SK-N-SH (cell line): Measurements from ENCODE around the gene PRKN. TPM values are rescaled to one million over a fixed set of nuclear protein-coding genes. Genes with fewer than 3 reads are reported as not detected.

Source experiments
- CTCF ChIA-PET: fragments of 300-600, 350-600 bp; formaldehyde crosslinking; extraction: SDS; loops from one replicate; lab custom pipeline; 2021; lab: Yijun Ruan, JAX
- POLR2A ChIA-PET: fragments of 350-600 bp; sonication (Branson Sonifier 250); formaldehyde crosslinking; extraction: SDS; loops from one replicate; lab custom pipeline; 2020; ENCODE audit warnings: antibody characterized with exemption, inconsistent platforms; lab: Yijun Ruan, JAX
- DNase-seq: peaks from one replicate; pipeline ENCODE4 v3.0.0; 2012
- H2AFZ ChIP-seq: fragments of 200-600 bp; sonication (generic); 2 replicates; pipeline ENCODE4 v1.8.1; 2016; ENCODE audit warnings: antibody characterized with exemption, mild to moderate bottlenecking, low read depth
- H3F3A ChIP-seq: fragments of 200-600 bp; sonication (generic); replicated peaks from 2 replicates; pipeline ENCODE3; 2016; ENCODE audit warnings: antibody characterized with exemption, mild to moderate bottlenecking; ENCODE audit not compliant: insufficient read depth
- H3K27ac ChIP-seq, 2 experiments: fragments of 200-500 bp in 1 of 2; fragments of 200-600 bp in 1 of 2; sonication (Bioruptor generic) in 1 of 2; sonication (generic), shearing (Covaris generic) in 1 of 2; 2 replicates each; pipeline versions ENCODE4 v1.5.1 to v1.6.1; 2014 to 2016; ENCODE audit warnings: low read depth in 2 of 2, inconsistent platforms in 1 of 2, low read length in 1 of 2, mild to moderate bottlenecking in 1 of 2, mixed read lengths in 1 of 2
- H3K27me3 ChIP-seq: fragments of 200-600 bp; sonication (generic), shearing (Covaris generic); 2 replicates; pipeline ENCODE4 v1.6.1; 2016; ENCODE audit warnings: mixed run types; ENCODE audit not compliant: insufficient read depth
- H3K36me3 ChIP-seq, 2 experiments: fragments of 200-500 bp in 1 of 2; fragments of 200-600 bp in 1 of 2; sonication (Bioruptor generic) in 1 of 2; sonication (generic) in 1 of 2; replicated peaks in 1 of 2; 2 replicates each; pipeline versions ENCODE3 to v1.5.1; 2014 to 2016; ENCODE audit warnings: low read length in 1 of 2, mild to moderate bottlenecking in 1 of 2; ENCODE audit not compliant: insufficient read depth in 2 of 2, control insufficient read depth in 1 of 2
- H3K4me1 ChIP-seq, 2 experiments: fragments of 200-500 bp in 1 of 2; fragments of 200-600 bp in 1 of 2; sonication (Bioruptor generic) in 1 of 2; sonication (generic), shearing (Covaris generic) in 1 of 2; 2 replicates each; pipeline versions ENCODE4 v1.5.1 to v1.6.1; 2014 to 2016; ENCODE audit warnings: low read depth in 1 of 2, low read length in 1 of 2, mixed run types in 1 of 2; ENCODE audit not compliant: insufficient read depth in 2 of 2, control insufficient read depth in 1 of 2
- H3K4me2 ChIP-seq: fragments of 200-600 bp; sonication (generic), shearing (Covaris generic); 2 replicates; pipeline ENCODE4 v1.6.1; 2017; ENCODE audit warnings: mixed run types
- H3K4me3 ChIP-seq, 2 experiments: fragments of 200-500 bp in 1 of 2; fragments of 200-600 bp in 1 of 2; sonication (Bioruptor generic) in 1 of 2; sonication (generic), shearing (Covaris generic) in 1 of 2; 2 replicates each; pipeline versions ENCODE4 v1.5.1 to v1.8.1; 2014 to 2016; ENCODE audit warnings: low read depth in 2 of 2, inconsistent platforms in 1 of 2, low read length in 1 of 2, mild to moderate bottlenecking in 1 of 2, mixed read lengths in 1 of 2, moderate library complexity in 1 of 2
- H3K79me2 ChIP-seq: fragments of 200-600 bp; sonication (generic); 2 replicates; pipeline ENCODE4 v1.8.1; 2017; ENCODE audit warnings: mild to moderate bottlenecking; ENCODE audit not compliant: insufficient read depth
- H3K9ac ChIP-seq: fragments of 200-600 bp; sonication (generic); 2 replicates; pipeline ENCODE4 v1.6.1; 2017; ENCODE audit warnings: mixed run types
- H3K9me2 ChIP-seq: fragments of 200-600 bp; sonication (generic); 2 replicates; pipeline ENCODE4 v1.6.1; 2017; ENCODE audit warnings: mixed run types
- H3K9me3 ChIP-seq: fragments of 200-600 bp; sonication (generic); 2 replicates; pipeline ENCODE4 v1.6.1; 2017; ENCODE audit warnings: mixed run types, mild to moderate bottlenecking, moderate library complexity
- H4K20me1 ChIP-seq: fragments of 200-600 bp; sonication (generic); 2 replicates; pipeline ENCODE4 v1.6.1; 2017; ENCODE audit warnings: mild to moderate bottlenecking, mixed run types; ENCODE audit not compliant: insufficient read depth
- CHD2 ChIP-seq: fragments of 150-350 bp; IDR thresholded peaks from 2 replicates; pipeline ENCODE4 v1.6.1; 2018; ENCODE audit warnings: low read length; ENCODE audit not compliant: partially characterized antibody
- ELF1 ChIP-seq: IDR thresholded peaks from 2 replicates; pipeline ENCODE4 v1.4.0; 2012
- EP300 ChIP-seq, 2 experiments: IDR thresholded peaks; 2 replicates each; pipeline versions ENCODE4 v1.4.0 to v1.6.1; 2012; ENCODE audit warnings: borderline replicate concordance in 1 of 2, low read depth in 1 of 2, low read length in 1 of 2
- EZH2phosphoT487 ChIP-seq: fragments of 200-600 bp; sonication (generic); IDR thresholded peaks from 2 replicates; pipeline ENCODE4 v1.6.1; 2017; ENCODE audit warnings: low read depth, mixed run types, mild to moderate bottlenecking, antibody characterized with exemption, moderate library complexity, borderline replicate concordance
- FOXM1 ChIP-seq: IDR thresholded peaks from 2 replicates; pipeline ENCODE4 v1.4.0; 2012; ENCODE audit warnings: low read depth, mild to moderate bottlenecking
- GABPA ChIP-seq: IDR thresholded peaks from 2 replicates; pipeline ENCODE4 v1.4.0; 2012; ENCODE audit warnings: low read depth, mild to moderate bottlenecking
- GATA2 ChIP-seq: sonication (generic); formaldehyde crosslinking; IDR thresholded peaks from 2 replicates; pipeline ENCODE4 v1.5.0; 2020; ENCODE audit warnings: mild to moderate bottlenecking, missing genetic modification reagents
- JUND ChIP-seq: IDR thresholded peaks from 2 replicates; pipeline ENCODE4 v1.4.0; 2012
- MEF2A ChIP-seq: IDR thresholded peaks from 2 replicates; pipeline ENCODE4 v1.4.0; 2012; ENCODE audit warnings: low read depth, borderline replicate concordance
- MXI1 ChIP-seq: IDR thresholded peaks from 2 replicates; pipeline ENCODE4 v1.6.1; 2012; ENCODE audit warnings: mild to moderate bottlenecking, low read depth, low read length, improper control_type of control experiment
- NRF1 ChIP-seq: IDR thresholded peaks from 2 replicates; pipeline ENCODE4 v1.6.1; 2012; ENCODE audit warnings: low read depth, mild to moderate bottlenecking, low read length
- RCOR1 ChIP-seq: fragments of 150-350 bp; IDR thresholded peaks from 2 replicates; pipeline ENCODE4 v1.6.1; 2017; ENCODE audit warnings: antibody characterized with exemption, low read length
- RFX5 ChIP-seq: IDR thresholded peaks from 2 replicates; pipeline ENCODE4 v1.6.1; 2012; ENCODE audit warnings: mild to moderate bottlenecking, improper control_type of control experiment, low read length
- SMC3 ChIP-seq: IDR thresholded peaks from 2 replicates; pipeline ENCODE4 v1.6.1; 2012; ENCODE audit warnings: low read depth, low read length, improper control_type of control experiment
- TCF12 ChIP-seq: IDR thresholded peaks from 2 replicates; pipeline ENCODE4 v1.4.0; 2012
- TEAD4 ChIP-seq: IDR thresholded peaks from 2 replicates; pipeline ENCODE4 v1.4.0; 2012; ENCODE audit warnings: mild to moderate bottlenecking, borderline replicate concordance; ENCODE audit not compliant: insufficient read depth
- WGBS: methylation state at CpG from one replicate; pipeline ENCODE4 v1.1.6; 2017; ENCODE audit warnings: low lambda C conversion rate; 5-methylcytosine and 5-hydroxymethylcytosine counted together
- polyA plus RNA-seq, 3 experiments: library from polyadenylated mRNA; depleted of rRNA; stranded (reverse); fragments of >200 nt; gene quantifications; 2 replicates each; pipeline ENCODE4 v1.2.3, GENCODE V29; 2012
- TF ChIP-seq, protein P1 (sequence below): IDR thresholded peaks from 2 replicates; pipeline ENCODE4 v1.4.0; 2012; ENCODE audit warnings: low read depth, borderline replicate concordance
- TF ChIP-seq, protein P2 (sequence below): fragments of 150-350 bp; IDR thresholded peaks from 2 replicates; pipeline ENCODE4 v1.6.1; 2017; ENCODE audit warnings: antibody characterized with exemption, low read length, low read depth, borderline replicate concordance
- TF ChIP-seq, protein P3 (sequence below): IDR thresholded peaks from 2 replicates; pipeline ENCODE4 v1.4.0; 2012; ENCODE audit warnings: low read depth
- TF ChIP-seq, protein P4 (sequence below): IDR thresholded peaks from 2 replicates; pipeline ENCODE4; 2012
- TF ChIP-seq, protein P5 (sequence below): fragments of 150-350 bp; IDR thresholded peaks from 2 replicates; pipeline ENCODE4 v1.6.1; 2016; ENCODE audit warnings: mild to moderate bottlenecking, low read depth, low read length
- TF ChIP-seq, protein P6 (sequence below): IDR thresholded peaks from 2 replicates; pipeline ENCODE4 v1.6.1; 2012; ENCODE audit warnings: mild to moderate bottlenecking, low read depth, low read length, moderate library complexity

The PRKN gene
- polyA plus RNA-seq, 1 of the 3 experiments (the other 2 are of a cell fraction): 0.76 TPM

DNA sequence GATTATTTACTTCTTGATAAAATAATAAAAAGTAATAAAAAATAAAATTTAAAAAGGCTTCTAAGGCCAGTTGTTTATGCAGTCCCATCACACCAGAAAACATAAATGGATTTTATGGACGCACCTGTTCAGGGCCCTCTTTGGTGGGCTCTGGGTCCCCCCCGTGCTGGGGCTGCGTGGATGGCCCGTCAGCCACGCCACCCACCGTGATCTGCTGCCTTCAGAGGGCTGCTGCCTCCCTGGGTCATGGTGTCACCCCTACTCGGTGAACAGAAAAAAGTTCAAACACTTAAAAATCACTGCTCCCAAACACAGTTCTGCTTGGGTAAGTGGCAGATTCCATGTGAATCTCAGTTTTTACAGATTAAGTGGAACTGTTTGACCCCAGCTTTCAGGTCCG, 1006.1 kb downstream of the PRKN start (continued):
- TF ChIP-seq, protein P1, sequence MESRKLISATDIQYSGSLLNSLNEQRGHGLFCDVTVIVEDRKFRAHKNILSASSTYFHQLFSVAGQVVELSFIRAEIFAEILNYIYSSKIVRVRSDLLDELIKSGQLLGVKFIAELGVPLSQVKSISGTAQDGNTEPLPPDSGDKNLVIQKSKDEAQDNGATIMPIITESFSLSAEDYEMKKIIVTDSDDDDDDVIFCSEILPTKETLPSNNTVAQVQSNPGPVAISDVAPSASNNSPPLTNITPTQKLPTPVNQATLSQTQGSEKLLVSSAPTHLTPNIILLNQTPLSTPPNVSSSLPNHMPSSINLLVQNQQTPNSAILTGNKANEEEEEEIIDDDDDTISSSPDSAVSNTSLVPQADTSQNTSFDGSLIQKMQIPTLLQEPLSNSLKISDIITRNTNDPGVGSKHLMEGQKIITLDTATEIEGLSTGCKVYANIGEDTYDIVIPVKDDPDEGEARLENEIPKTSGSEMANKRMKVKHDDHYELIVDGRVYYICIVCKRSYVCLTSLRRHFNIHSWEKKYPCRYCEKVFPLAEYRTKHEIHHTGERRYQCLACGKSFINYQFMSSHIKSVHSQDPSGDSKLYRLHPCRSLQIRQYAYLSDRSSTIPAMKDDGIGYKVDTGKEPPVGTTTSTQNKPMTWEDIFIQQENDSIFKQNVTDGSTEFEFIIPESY: no peak
- TF ChIP-seq, protein P2, sequence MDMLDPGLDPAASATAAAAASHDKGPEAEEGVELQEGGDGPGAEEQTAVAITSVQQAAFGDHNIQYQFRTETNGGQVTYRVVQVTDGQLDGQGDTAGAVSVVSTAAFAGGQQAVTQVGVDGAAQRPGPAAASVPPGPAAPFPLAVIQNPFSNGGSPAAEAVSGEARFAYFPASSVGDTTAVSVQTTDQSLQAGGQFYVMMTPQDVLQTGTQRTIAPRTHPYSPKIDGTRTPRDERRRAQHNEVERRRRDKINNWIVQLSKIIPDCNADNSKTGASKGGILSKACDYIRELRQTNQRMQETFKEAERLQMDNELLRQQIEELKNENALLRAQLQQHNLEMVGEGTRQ: no peak
- TF ChIP-seq, protein P3, sequence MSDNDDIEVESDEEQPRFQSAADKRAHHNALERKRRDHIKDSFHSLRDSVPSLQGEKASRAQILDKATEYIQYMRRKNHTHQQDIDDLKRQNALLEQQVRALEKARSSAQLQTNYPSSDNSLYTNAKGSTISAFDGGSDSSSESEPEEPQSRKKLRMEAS: no peak
- TF ChIP-seq GABPA: no peak

DNA sequence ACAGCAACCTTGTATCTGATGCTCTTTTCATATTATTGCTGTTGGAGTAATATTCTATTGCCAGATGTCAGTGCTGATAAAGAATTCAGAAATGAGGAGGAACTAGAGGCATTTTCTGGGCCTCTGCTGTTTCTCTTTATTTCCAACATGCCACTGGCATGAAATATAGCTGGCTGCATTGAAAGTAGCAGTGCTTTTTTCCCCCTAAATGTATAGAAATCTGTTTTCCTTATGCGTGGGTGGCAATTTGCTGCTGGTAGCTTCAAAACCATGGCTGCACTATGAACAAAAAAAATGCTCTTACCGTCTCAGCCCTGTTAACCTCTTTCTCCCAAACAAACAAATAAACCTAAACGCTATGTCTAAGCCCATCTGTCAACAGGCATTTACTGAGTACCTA, 1011.4 kb downstream of the PRKN start:
- no peak overlapping the region for H2AFZ ChIP-seq
- POLR2A ChIA-PET: no interaction called here
- H3K27ac ChIP-seq: no peak overlapping the region
- no peaks in the 10 kb centered on the region for H3K9me3 ChIP-seq
- no peak for TF ChIP-seq FOXM1
- no peak for TF ChIP-seq MXI1
- no peak for TF ChIP-seq RCOR1
- TF ChIP-seq CHD2: no peak
- no peak for TF ChIP-seq TEAD4
- TF ChIP-seq ELF1: no peak
- TF ChIP-seq, protein P4, sequence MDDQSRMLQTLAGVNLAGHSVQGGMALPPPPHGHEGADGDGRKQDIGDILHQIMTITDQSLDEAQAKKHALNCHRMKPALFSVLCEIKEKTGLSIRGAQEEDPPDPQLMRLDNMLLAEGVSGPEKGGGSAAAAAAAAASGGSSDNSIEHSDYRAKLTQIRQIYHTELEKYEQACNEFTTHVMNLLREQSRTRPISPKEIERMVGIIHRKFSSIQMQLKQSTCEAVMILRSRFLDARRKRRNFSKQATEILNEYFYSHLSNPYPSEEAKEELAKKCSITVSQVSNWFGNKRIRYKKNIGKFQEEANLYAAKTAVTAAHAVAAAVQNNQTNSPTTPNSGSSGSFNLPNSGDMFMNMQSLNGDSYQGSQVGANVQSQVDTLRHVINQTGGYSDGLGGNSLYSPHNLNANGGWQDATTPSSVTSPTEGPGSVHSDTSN: no peak
- TF ChIP-seq MEF2A: no peak
- TF ChIP-seq, protein P3: no peak
- no peak for TF ChIP-seq EP300 (IDR thresholded peaks at IDR 0.05; ENCODE audit: borderline replicate concordance in 1 of 2, low read depth in 1 of 2, low read length in 1 of 2)
- no peak for TF ChIP-seq TCF12
- TF ChIP-seq JUND: no peak
- TF ChIP-seq EZH2phosphoT487: no peak
- TF ChIP-seq SMC3: no peak
- TF ChIP-seq NRF1: no peak
- TF ChIP-seq RFX5: no peak
- TF ChIP-seq GATA2 (CRISPR knock-in tag): no peak
- TF ChIP-seq, protein P5, sequence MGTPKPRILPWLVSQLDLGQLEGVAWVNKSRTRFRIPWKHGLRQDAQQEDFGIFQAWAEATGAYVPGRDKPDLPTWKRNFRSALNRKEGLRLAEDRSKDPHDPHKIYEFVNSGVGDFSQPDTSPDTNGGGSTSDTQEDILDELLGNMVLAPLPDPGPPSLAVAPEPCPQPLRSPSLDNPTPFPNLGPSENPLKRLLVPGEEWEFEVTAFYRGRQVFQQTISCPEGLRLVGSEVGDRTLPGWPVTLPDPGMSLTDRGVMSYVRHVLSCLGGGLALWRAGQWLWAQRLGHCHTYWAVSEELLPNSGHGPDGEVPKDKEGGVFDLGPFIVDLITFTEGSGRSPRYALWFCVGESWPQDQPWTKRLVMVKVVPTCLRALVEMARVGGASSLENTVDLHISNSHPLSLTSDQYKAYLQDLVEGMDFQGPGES: no peak
- TF ChIP-seq, protein P6, sequence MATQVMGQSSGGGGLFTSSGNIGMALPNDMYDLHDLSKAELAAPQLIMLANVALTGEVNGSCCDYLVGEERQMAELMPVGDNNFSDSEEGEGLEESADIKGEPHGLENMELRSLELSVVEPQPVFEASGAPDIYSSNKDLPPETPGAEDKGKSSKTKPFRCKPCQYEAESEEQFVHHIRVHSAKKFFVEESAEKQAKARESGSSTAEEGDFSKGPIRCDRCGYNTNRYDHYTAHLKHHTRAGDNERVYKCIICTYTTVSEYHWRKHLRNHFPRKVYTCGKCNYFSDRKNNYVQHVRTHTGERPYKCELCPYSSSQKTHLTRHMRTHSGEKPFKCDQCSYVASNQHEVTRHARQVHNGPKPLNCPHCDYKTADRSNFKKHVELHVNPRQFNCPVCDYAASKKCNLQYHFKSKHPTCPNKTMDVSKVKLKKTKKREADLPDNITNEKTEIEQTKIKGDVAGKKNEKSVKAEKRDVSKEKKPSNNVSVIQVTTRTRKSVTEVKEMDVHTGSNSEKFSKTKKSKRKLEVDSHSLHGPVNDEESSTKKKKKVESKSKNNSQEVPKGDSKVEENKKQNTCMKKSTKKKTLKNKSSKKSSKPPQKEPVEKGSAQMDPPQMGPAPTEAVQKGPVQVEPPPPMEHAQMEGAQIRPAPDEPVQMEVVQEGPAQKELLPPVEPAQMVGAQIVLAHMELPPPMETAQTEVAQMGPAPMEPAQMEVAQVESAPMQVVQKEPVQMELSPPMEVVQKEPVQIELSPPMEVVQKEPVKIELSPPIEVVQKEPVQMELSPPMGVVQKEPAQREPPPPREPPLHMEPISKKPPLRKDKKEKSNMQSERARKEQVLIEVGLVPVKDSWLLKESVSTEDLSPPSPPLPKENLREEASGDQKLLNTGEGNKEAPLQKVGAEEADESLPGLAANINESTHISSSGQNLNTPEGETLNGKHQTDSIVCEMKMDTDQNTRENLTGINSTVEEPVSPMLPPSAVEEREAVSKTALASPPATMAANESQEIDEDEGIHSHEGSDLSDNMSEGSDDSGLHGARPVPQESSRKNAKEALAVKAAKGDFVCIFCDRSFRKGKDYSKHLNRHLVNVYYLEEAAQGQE: no peak
- no peaks in the 10 kb centered on the region for H3K27me3 ChIP-seq
- H3K79me2 ChIP-seq: no peaks in the 10 kb centered on the region
- no peak overlapping the region for H3K9ac ChIP-seq
- no peaks in the 10 kb centered on the region for H3K36me3 ChIP-seq
- no peak overlapping the region for H3K4me2 ChIP-seq
- no peaks in the 10 kb centered on the region for H3F3A ChIP-seq
- WGBS: 43% methylated on average over 3 of the region's 3 CpGs
- no peaks in the 10 kb centered on the region for H4K20me1 ChIP-seq
- CTCF ChIA-PET: interaction anchor here (0.7 to 0.8 kb wide), 2 partner anchors 33 to 298 kb away, joined by 3 read pairs; no protein-coding TSS in a partner anchor
- H3K9me2 ChIP-seq: no peaks in the 10 kb centered on the region
- H3K4me3 ChIP-seq: no peak overlapping the region
- H3K4me1 ChIP-seq: no peaks in the 10 kb centered on the region; a peak in 1 of 4 replicates
- DNase-seq: no peak
